Bronchial epithelial cell (primary cell): Measurements from ENCODE around the gene SLC16A4. TPM values are rescaled to one million over a fixed set of nuclear protein-coding genes. Genes with fewer than 3 reads are reported as not detected.

ENCODE experiments used
- DNase-seq: peaks from one replicate; pipeline ENCODE4 v3.0.0-alpha.2; 2010; ENCODE audit warnings: low read depth
- FAIRE-seq: peaks from 2 replicates; lab custom pipeline; 2011; peaks lifted over from hg19 to GRCh38; lab: Jason Lieb, UNC
- H3K27me3 ChIP-seq: 2 replicates; pipeline ENCODE4 v1.5.1; 2011; ENCODE audit warnings: low read length; ENCODE audit not compliant: control insufficient read depth, insufficient read depth
- H3K36me3 ChIP-seq: 2 replicates; pipeline ENCODE4 v1.5.1; 2011; ENCODE audit warnings: low read length; ENCODE audit not compliant: control insufficient read depth, insufficient read depth
- H3K4me3 ChIP-seq: 2 replicates; pipeline ENCODE4 v1.5.1; 2011; ENCODE audit warnings: mild to moderate bottlenecking, low read depth, low read length, control low read depth
- total RNA-seq: library from RNA; depleted of rRNA; stranded (reverse); fragments of >200 nt; gene quantifications from 2 replicates; pipeline ENCODE4 v1.2.1, GENCODE V29; 2014
- TF ChIP-seq, protein P1 (sequence below): IDR thresholded peaks from 2 replicates; pipeline ENCODE4 v1.5.1; 2011; ENCODE audit warnings: mild to moderate bottlenecking, moderate library complexity, low read length, control low read depth, inconsistent platforms; ENCODE audit not compliant: insufficient read depth, severe bottlenecking

Gene SLC16A4
- total RNA-seq, 1 donor from 2014 or later = 34.2 TPM

DNA sequence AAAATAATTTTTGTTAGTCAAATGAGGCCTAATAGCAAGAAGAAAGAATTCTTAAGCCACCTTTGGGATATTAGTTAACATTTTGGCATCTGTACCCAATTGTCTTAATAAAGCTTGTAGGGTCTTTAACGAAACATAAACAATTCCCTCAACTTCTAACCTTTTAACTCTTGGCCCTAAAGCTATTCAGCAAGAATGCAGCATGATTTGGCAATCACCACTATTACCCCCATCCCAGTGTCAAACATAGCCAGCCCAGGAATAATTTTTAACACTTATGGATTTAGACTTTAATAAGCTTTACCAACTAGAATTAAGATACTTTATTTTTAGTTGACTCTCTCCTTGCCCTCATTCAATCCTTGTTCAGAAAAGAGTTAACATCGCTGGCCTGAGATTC is 2.5 kb upstream of the SLC16A4 start:
- no peaks in the 10 kb centered on the region for H3K27me3 ChIP-seq
- no peak for FAIRE-seq
- TF ChIP-seq, protein P1, sequence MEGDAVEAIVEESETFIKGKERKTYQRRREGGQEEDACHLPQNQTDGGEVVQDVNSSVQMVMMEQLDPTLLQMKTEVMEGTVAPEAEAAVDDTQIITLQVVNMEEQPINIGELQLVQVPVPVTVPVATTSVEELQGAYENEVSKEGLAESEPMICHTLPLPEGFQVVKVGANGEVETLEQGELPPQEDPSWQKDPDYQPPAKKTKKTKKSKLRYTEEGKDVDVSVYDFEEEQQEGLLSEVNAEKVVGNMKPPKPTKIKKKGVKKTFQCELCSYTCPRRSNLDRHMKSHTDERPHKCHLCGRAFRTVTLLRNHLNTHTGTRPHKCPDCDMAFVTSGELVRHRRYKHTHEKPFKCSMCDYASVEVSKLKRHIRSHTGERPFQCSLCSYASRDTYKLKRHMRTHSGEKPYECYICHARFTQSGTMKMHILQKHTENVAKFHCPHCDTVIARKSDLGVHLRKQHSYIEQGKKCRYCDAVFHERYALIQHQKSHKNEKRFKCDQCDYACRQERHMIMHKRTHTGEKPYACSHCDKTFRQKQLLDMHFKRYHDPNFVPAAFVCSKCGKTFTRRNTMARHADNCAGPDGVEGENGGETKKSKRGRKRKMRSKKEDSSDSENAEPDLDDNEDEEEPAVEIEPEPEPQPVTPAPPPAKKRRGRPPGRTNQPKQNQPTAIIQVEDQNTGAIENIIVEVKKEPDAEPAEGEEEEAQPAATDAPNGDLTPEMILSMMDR = no peak
- no peak for DNase-seq
- H3K4me3 ChIP-seq = no peak overlapping the region
- peaks cover 1% of the 10 kb centered on the region for H3K36me3 ChIP-seq

DNA sequence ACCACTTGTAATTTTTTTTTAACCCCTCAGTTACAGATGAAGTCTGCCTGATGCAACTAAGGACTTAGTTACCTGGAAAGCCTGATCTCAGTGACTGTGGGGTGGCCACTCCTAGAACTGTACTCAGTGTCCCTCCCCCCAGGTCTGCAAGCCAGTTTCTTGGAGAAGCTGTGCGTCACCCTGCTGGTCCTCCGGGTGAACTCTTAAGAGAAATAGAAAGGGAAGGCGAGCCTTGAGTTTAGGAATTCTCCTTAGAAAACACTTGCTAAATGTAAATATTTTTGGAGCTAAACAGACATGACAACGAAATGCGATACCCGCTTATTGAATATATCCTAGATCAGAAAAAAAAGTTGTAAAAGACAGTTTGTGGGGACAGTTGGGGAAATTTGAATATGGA is 730 bp downstream of the SLC16A4 start:
- H3K4me3 ChIP-seq = peak overlapping the region; percentile 45

DNA sequence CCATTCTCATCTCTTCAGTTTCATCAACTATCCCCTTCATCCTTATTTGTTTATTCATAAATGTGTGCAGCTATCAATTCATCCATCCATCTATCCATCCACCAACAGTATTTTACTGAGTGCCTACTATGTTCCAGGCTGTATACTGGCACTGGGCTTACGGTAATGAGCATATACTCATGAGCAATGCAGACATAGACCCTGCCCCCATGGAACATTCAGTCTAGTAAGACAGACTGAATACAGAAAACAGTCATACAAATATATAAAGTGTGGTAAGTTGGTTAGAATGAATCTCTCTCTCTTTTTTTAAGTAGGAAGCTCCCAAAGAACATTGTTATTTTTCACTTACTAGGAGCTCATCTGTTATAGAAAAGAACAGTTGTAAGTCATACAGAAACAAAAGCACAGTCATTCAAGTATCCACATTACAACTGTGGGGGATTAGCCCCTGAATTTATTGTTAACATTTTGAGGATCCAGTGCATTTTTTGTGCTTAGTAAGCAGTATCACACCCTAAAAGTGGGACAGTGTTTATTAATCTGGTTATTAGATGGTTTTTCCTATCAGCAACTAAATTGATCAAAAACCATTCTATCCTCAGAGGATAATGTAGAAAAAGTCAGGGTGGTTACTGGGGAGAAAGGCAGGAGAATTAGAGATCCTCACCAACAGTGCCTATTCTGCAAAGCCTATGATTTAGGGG is 3.6 kb downstream of the SLC16A4 start:
- FAIRE-seq = no peak
- H3K27me3 ChIP-seq = no peaks in the 10 kb centered on the region
- TF ChIP-seq, protein P1 = no peak
- H3K4me3 ChIP-seq = no peak overlapping the region
- peaks cover 2% of the 10 kb centered on the region for H3K36me3 ChIP-seq
- no peak for DNase-seq

More for the DNA sequence above, 730 bp downstream of the SLC16A4 start:
- Histone ChIP-seq H3K36me3 (peaks cover 2% of the 10 kb centered on the region), H3K27me3 (no peaks in the 10 kb centered on the region)
- DNase-seq (peak; percentile 83), FAIRE-seq (no peak)
- TF ChIP-seq, protein P1 = no peak

DNA sequence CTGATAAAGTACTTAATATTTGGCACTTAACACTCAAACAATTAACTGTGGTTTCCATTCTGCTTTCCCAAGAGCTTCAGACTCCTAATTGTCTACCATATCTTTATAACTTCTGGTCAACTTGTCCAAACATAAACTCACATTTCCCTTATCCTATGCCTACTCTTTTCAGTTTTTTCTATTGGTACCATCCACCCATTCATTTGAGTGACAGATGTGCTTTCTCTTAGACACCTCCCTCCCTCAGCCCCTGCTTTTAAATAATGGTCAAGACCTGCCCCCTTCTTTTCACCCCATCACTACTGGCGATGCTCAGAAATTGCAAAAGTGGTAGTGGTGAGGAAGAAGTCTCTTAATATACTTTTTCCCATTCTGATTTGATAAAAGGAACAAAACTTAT is 5.5 kb downstream of the SLC16A4 start:
- no peak overlapping the region for H3K4me3 ChIP-seq
- FAIRE-seq = no peak
- DNase-seq = no peak
- H3K36me3 ChIP-seq = peaks cover 2% of the 10 kb centered on the region
- H3K27me3 ChIP-seq = no peaks in the 10 kb centered on the region
- TF ChIP-seq, protein P1 = no peak

DNA sequence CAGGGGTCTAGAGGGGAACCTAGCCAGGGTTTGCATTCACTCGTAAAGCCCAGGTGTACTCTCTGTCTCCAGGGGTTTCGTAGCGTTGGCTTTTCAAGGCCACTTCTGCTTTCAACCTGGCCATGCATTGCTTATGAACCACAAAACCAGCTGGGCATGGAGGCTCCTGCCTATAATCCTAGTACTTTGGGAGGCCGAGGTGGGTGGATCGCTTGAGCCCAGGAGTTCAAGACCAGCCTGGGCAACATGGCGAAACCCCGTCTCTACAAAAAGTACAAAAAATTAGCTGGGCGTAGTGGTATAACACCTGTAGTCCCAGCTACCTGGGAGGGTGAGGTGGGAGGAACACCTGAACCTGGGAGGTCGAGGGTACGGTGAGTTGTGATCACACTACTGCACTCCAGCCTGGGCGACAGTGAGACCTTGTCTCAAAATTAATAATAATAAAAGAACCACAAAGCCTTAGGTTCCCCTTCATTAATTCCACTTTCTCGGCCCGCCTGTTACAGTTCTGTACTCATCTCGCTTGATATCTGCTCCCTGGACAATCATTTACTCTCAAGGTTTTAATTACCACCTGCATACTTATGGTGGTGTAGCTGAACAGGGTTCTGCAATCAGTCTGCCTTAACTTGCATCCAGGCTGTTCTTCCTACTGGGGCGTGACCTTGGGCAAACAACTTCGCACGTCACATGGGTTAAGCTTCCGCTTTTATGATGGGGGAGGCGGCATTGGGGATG is 6.1 kb downstream of the SLC16A4 start:
- FAIRE-seq (no peak), DNase-seq (peak; percentile 51)
- TF ChIP-seq, protein P1 = no peak
- no peaks in the 10 kb centered on the region for H3K27me3 ChIP-seq
- no peak overlapping the region for H3K4me3 ChIP-seq
- H3K36me3 ChIP-seq = peaks cover 2% of the 10 kb centered on the region
